GM21381 (cell line): Measurements from ENCODE around the gene GSTO2.
"Not testable (repeated sequence)": the region's sequence is repeated elsewhere in the genome, so short reads cannot be mapped to it uniquely, and the experiment has no call there.

Experiments used
- ATAC-seq: cut with Tn5 transposase; IDR thresholded peaks from one replicate; pipeline ENCODE4 v1.9.1; 2021; ENCODE audit warnings: mild to moderate bottlenecking, moderate library complexity; ENCODE audit not compliant: unreplicated experiment

GSTO2 gene

DNA sequence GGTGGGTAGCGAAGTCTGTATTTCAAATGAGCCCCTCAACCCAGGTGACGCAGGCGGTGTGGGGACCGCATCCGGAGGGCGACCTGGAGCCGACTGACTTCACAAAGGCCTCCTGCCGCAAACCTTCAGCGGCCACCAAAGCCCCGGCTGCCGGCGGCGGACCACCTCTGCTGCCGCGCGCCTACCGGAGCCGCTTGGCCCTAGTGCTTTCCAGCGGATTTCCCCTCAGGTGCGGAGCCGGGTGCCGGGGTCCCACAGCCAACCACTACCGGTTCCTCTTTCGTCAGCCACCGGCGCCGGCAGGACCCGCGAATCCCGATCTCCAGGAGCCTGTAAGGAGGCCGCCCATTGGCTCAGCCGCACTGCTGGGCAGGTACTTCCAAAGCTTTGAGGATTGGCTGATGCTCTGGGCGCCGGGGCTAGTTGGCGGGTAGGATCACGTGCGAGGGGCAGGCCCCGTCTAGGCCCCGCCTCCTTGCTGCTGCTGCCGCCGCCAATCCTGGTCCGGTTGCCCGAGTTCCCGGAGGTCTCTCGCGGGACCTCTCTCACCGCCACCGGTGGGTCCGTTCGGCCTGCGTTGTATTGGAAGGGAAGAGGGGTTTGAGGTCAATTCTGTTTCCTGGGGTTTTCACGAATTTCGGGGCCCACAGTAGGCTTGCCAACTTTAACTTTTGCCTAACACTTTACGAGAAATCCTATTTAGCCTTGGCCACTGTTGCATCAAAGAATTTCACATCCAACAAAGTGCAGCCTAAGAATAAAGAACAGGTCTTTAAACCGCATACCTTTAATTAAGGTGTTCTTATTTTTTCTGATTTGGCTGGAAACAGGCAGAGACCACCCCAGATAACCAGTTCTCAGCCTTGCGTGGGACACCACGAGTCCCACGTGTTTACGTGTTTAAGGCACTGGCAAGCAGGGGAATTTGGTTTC, at the start of gene GSTO2:
TSS of gene GSTO2 (plus strand) at position 472 of the 933 bp plus-strand sequence. CDS start 5,732 bp downstream, outside the sequence.
- ATAC-seq: peak; percentile 99

DNA sequence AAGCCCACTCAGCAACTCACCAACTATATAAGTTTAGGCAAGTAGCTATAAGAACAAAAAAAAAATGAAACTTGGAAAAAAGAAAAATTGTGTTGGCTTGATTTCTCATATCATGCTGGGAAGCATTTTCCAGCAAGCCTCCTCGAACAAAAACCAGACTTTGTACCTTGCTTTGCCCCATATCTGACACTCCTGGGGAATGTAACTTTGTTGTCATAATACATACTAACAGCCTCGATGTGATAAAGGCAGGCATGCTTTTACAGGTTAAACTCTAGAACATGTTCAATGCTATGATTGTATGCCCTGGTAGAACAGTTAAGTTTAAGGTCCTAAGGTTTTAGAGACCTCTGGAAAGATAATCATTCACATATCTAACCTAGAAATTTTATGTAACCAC, 48.5 kb upstream of the GSTO2 start:
- no peak for ATAC-seq

DNA sequence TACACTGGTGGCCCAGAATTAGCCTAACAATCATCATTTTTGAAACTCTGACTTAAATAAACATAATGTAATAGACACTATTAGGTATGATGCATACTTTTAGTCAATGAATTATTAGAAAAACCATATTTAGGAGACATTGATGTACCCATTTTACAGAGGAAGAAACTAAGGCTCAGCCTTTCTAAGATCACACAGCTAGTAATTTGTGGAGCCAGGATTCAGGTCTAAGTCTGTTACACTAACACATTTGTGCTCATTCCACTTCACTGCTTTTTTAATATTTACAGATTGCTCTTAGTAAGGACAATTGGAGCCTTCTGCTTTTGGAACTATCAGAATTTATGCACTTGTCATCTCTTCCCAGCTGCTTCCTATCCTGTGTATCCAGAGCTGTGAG, 45.7 kb upstream of the GSTO2 start:
- no peak for ATAC-seq

DNA sequence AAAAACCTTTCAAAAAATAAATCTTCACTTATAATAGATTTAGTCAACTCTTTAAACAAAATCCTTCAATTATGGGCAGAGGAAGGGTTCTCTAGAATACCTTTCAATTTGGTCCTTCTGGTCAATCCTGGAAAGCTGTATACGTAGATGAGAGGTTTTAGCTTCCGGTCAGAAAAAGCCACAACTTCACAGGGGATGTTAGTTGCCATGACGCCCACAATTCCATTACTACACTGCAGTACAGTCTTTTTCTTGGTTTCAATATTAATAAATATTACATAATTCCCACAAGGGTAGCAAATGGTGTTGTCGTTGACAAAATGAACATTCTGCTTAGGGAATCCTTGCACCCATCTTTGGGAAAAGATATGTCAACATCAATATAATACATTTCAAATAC, 38.5 kb upstream of the GSTO2 start:
- ATAC-seq: no peak

DNA sequence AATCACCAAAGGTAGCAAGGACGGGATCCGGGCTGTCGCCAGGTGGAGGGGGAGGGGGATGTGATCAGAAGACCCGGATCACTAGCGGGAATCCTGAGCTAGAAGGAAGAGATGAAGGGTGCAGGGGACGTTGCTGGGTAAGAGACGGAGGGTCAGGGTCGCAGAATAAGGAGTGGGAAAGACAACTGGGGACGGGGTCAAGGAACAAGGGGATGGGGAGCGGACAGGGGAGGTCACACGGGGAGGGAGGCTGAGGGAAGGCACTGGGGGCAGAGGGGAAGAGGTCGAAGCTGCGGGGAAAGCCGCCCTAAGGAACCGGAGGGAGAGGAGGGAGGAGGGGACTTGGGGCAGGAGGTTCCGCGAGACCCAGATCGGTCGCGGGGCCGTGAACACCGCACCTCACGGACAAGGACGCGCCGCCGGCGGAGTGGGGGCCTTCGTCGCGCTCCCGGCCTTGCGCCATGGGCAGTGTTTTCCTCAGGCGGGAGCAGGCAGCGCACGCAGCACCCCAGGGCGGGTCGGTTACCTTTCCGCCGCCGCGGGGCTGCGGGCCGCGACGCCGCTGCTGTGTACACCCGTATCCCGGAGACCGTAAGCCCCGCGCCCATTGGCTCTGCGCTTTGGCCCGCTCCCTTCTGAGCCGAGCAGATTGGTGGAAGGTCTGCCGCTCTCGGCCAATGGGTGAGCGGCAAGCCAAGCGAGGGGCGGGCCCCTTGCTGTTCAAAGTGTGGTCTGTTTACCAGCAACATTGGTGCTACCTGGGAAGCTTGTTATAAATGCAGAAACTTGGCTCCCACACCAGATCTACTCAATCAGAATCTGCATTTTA, 37.0 kb upstream of the GSTO2 start, which contains the start of gene CFAP43:
TSS of gene CFAP43 (minus strand) at position 581 of the 829 bp plus-strand sequence. CDS start at position 463, 118 bp downstream.
- ATAC-seq: peak; percentile 100

DNA sequence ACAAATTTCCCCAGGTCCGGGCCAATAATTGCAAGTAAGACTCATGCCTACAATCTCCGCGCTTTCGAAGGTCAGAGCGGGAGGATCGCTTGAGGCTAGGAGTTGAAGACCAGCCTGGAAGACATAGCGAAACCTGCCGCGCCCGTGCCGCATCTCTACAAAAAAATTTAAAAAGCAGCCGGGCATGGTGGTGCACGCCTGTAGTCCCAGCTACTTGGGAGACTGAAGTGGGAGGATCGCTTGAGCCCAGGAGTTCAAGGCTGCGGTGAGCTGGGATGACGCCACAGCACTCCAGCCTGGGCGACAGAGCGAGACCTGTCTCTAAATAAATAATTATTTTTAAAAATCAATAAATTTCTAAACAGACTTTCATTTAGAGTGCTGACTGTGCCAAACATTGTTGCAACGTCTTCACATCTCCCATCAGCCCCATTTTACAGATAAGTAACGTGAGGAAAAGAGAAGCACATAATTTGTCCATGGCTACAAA, 36.3 kb upstream of the GSTO2 start:
- ATAC-seq: peak; percentile 14

DNA sequence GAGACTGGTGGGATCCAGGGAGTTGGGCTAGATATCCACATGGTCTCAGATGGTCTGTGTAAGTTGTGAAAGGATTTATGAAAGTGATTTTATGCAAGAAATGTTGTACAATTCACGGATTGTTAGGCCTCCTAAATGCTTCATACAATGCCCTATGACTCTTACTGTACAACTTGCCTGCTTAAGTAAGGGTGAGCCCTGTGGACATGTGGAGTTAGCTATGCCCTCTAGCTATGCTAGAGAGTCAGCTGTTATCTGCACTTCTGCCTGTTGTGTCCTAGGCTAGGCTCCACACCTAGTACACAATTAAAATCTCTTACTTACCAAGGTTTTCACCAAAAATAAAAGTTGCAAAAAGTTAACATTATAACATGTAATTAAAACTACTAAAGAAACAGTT, 35.2 kb upstream of the GSTO2 start:
- no peak for ATAC-seq

DNA sequence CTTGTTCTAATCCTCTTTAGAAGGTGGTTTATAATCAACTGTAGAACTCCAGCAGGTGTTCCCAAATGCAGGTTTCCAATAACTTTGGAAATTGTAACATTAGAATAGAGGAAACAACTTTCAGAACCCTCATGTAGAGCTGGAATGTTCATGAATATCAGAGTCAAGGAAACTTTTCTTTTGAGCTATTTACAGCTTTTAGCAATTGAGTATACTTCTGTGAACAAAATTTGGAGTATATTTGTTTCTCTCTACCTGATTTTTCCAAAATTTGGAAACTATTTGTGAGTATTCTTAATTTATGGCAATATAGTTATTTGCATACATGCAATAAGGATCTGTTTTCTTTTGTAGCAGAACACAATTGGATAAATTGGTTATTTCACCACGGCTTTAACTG, 34.0 kb upstream of the GSTO2 start:
- ATAC-seq: no peak

DNA sequence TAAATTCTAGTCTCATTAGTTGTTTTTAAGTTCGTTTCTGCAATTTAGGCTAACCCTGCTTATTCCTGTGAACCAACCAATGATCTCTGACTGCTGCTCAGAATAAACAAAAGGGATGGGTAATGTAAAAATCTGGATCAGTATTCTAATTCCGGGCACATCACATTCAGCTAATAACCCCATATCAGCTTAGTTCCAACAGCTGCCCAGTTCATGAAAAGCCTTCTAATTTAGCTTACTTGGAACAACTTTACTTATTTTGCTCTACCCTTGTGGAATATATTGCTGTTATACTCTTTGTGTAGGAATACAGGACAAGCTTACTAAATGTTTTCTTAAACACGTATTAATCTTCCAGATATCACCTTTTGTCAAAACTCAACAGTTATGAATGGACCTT, 33.2 kb upstream of the GSTO2 start:
- no peak for ATAC-seq

DNA sequence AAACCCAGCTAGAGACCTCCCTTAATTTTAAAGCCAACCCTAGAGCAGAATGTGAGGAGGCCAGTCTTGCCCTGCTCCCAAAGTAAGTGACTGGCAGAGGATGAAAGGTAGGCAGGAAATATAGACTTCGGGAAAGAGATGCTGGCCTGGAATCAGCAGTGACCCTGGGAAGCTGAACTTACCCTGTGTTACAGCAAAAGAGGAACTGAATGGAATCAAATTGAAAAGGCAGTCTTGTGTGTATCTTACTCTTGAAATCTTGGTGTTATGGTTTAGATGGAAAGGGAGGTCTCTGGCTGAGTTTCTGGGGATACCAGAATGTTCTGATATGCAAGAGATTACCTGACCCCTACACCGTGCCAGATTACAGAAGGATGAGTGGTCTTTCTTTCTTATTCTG, 28.9 kb upstream of the GSTO2 start:
- no peak for ATAC-seq

DNA sequence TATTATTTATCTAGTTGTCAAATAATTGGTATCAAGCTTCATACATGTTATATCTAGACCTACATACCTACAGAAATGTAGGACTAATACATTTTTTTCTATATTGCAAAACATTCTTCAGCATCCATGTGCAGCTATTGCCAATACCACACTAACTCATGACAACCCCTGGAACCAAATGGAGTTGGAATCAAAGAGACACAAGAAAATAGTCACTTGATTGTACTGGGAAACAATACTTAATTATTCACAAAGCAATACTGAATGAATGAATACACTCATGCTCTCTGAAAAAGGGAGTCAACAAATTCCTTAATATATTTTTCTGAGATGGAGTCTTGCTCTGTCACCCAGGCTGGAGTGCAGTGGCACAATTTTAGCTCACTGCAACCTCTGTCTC, 26.4 kb upstream of the GSTO2 start:
- ATAC-seq: no peak

DNA sequence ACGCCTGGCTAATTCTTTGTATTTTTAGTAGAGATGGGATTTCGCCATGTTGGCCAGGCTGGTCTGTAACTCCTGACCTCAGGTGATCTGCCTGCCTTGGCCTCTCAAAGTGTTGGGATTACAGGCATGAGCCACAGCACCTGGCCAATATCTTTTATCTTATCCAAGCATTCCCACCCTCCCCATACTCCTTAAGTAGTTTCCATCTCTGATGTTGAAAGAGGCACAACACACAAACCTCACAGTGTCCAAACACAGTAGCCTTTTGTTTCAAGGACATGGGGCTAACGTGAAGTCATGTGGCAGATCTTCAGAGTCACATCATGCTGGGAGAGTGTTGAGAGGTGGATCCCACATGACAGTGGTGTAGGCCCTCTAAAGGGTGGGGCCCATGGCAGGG, 26.0 kb upstream of the GSTO2 start:
- not testable (repeated sequence) for ATAC-seq

DNA sequence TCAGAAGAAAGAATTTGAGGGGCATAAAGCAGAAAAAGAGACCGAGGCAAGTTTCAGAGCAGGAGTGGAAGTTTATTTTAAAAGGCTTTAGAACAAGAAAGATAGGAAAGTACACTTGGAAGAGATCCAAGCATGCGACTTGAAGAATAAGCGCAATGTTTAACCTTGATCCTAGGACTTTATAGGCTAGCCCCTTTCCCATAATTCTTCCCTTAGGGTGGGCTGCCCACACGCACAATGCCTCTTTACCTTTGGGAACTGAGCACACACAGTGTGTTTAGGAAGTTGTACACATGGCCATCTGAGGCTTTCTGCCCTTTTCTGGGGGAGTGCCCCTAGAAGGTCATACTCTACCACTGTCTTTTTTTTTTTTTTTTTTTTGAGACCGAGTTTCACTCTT, 25.5 kb upstream of the GSTO2 start:
- ATAC-seq: no peak

DNA sequence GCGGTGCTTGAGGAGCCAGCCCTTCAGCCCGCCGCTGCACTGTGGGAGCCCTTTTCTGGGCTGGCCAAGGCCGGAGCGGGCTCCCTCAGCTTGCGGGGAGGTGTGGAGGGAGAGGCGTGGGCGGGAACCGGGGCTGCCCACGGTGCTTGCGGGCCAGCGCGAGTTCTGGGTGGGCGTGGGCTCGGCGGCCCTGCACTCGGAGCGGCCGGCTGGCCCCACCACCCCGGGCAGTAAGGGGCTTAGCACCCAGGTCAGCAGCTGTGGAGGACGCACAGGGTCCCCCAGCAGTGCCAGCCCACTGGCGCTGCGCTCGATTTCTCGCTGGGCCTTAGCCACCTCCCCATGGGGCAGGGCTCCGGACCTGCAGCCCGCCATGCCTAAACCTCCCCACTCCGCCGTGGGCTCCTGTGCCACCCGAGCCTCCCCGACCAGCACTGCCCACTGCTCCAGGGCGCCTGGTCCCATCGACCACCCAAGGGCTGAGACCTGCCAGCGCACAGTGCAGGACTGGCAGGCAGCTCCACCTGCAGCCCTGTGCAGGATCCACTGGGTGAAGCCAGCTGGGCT, 23.8 kb upstream of the GSTO2 start:
- ATAC-seq: no peak

DNA sequence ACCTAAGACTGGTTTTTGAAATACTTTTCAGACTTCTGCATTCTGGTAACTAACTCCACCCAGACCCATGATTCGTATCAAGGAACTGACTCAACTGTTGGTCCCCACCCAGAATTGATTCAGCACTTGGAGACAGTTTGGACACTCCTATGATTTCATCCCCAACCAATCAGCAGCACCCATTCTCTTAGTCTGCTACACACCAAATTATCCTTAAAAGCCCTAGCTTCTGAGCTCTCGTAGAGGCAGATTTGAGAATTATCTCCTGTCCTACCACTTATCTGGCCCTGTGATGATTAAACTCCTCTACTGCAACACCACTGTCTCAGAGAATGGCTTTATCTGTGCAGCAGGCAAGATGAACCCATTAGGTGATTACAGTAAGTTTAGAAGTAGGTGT, 22.0 kb upstream of the GSTO2 start:
- ATAC-seq: no peak

DNA sequence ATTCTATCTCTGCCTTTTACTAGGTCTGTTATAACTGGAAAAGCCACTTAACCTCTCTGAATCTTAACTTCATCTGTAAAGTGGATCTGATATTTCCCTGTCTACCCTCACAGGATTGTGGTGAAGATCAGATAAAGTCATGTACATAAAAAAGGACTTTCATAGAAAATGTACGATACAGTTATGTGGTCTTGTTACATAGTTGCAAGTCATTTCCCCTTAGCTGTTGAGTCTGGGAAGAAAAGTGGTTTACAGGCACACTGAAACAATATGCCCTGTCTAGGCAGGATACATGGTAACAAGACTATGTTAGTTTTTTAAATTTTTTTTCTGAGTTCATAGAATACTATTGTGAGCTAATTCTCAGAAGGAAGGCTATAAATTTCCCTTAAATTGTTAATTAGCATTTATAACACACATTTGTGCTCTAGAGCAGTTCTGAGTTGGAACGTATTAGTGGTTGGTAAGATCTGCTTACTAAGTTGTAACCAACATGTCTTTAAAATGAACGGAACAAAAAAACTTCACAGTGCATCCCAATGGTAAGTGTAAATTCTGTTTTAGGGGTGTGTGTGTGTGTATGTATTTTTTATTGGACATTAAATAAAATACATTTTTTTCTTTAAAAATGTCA, 21.4 kb upstream of the GSTO2 start:
- ATAC-seq: no peak

DNA sequence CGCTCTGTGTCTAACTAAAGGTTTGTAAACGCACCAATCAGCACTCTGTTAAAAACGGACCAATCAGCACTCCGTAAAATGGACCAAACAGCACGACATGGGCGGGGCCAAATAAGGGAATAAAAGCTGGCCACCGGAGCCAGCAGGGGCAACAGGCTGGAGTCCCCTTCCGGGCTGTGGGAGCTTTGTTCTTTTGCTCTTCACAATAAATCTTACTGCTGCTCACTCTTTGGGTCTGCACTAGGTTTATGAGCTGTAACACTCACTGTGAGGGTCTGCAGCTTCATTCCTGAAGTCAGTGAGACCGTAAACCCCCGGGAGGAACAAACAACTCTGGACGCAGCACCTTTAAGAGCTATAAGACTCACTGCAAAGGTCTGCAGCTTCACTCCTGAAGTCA, 20.1 kb upstream of the GSTO2 start:
- ATAC-seq: not testable (repeated sequence)

DNA sequence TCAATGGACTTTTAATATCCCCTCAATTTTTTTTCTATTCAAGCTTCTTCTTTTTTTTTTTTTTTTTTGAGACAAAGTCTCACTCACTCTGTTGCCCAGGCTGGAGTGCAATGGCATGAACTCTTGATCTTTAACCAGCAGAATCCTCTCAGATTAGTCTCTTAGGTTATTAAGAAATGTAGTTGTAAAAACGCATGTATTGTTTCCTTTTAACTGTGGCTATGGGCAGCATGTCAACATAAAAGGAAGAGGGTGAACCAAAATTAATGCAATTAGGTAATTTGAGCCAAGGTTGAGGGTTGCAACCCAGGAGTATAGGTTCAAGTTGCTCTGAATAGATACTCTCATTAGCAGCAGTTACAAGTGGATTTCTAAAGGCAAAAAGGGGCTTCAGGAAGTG, 18.6 kb upstream of the GSTO2 start:
- ATAC-seq: no peak

DNA sequence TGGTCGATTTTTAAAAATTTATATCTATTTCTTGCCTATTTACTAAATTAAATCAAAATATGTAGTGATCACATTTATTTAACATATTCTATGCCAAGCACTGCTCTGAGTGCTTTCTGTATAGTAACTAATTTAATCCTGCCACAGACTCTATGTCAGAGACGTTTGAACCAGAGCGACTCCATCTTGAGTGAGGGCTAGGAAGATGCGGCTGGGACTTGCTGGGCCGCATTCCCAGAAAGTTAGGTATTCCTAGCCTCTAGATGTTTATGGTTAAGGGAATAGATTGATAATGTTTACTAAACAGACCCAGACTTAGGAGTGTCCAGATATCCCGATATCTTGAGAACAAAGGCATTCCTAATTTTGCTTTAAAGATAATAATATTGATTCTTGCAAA, 17.5 kb upstream of the GSTO2 start:
- no peak for ATAC-seq

DNA sequence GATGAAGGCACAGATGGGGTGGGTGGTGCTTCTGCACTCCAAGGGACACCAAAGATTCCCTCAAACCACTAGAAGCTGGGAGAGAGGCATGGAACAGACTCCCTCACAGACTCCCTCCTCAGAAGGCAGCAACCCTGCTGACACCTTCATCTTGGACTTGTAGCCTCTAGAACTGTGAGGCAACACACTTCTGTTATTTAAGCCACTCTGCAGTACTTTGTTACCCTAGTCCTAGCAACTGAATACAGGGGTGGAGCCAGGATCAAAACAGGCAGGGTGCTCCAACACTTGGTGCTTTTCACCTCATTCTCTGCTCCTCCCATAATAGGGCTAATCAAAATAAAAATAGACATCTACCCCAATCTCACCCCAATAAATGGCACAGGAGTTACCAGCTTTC, 16.6 kb upstream of the GSTO2 start:
- ATAC-seq: no peak

DNA sequence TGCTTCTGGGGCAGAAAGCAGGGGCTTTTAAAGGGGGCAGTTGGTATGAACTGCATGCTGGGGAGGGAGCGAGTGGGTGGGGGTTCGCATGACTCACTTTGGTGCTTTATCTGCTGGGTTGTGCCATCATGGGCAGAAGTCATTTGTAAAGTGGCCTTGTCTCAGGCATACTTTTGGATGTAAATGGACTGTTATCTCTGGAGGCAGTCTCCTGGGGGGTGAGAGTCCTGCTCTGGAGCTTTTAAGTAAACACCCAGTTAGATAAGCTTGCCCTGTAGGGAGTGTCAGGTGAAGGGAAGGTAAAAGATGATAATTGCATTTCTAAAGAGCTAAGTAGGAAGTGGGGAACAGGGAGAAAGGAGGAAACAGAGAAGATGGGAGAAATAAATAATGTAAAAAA, 15.9 kb upstream of the GSTO2 start:
- ATAC-seq: no peak
